SK-N-SH treated with all-trans-retinoic acid at 6 μM for 48 hours (cell line): Measurements from ENCODE around the gene CD74.

Experiments used
- ATAC-seq: fragments of 200-7000 bp; cut with Tn5 transposase; 3 replicates; pipeline ENCODE4 v1.9.1; 2020; ENCODE audit warnings: mild to moderate bottlenecking, moderate library complexity
- ARNTL ChIP-seq: fragments of 450-650 bp; formaldehyde crosslinking; IDR thresholded peaks from 2 replicates; pipeline ENCODE4 v1.5.0; 2020; ENCODE audit warnings: low read depth, mild to moderate bottlenecking, moderate library complexity, borderline replicate concordance
- BACH2 ChIP-seq: fragments of 250-450 bp; sonication (Bioruptor Pico); IDR thresholded peaks from 2 replicates; pipeline ENCODE4 v1.9.0; 2021; ENCODE audit warnings: mild to moderate bottlenecking, borderline replicate concordance
- CSDC2 ChIP-seq: fragments of 250-450 bp; sonication (Bioruptor Pico); IDR thresholded peaks from 2 replicates; pipeline ENCODE4 v1.5.0; 2020; ENCODE audit warnings: mild to moderate bottlenecking, moderate library complexity
- GLIS3 ChIP-seq: fragments of 250-450 bp; sonication (Bioruptor Pico); IDR thresholded peaks from 2 replicates; pipeline ENCODE4 v1.5.0; 2020; ENCODE audit warnings: mild to moderate bottlenecking, moderate library complexity
- OSR1 ChIP-seq: fragments of 250-450 bp; sonication (Bioruptor Pico); IDR thresholded peaks from 2 replicates; pipeline ENCODE4 v1.8.0; 2022; ENCODE audit warnings: moderate library complexity, mild to moderate bottlenecking, inconsistent platforms
- RARB ChIP-seq: fragments of 250-450 bp; sonication (Bioruptor Pico); IDR thresholded peaks from 2 replicates; pipeline ENCODE4 v1.8.0; 2021; ENCODE audit warnings: mild to moderate bottlenecking, moderate library complexity
- SNAI2 ChIP-seq: fragments of 250-450 bp; sonication (Bioruptor Pico); IDR thresholded peaks from 2 replicates; pipeline ENCODE4 v1.5.0; 2020; ENCODE audit warnings: mild to moderate bottlenecking, moderate library complexity
- TCF4 ChIP-seq: fragments of 250-450 bp; sonication (Bioruptor Pico); IDR thresholded peaks from 2 replicates; pipeline ENCODE4 v1.8.0; 2021; ENCODE audit warnings: mild to moderate bottlenecking, moderate library complexity, borderline replicate concordance
- TOX ChIP-seq: fragments of 250-450 bp; sonication (Bioruptor Pico); IDR thresholded peaks from 2 replicates; pipeline ENCODE4 v1.8.0; 2021; ENCODE audit warnings: mild to moderate bottlenecking, moderate library complexity, borderline replicate concordance
- ZC3H10 ChIP-seq: fragments of 250-450 bp; sonication (Bioruptor Pico); IDR thresholded peaks from 2 replicates; pipeline ENCODE4 v1.5.1; 2021; ENCODE audit warnings: mild to moderate bottlenecking, moderate library complexity
- ZFP3 ChIP-seq: fragments of 250-450 bp; sonication (Bioruptor Pico); IDR thresholded peaks from 2 replicates; pipeline ENCODE4 v1.5.0; 2020; ENCODE audit warnings: mild to moderate bottlenecking, moderate library complexity
- ZFP30 ChIP-seq: fragments of 450-650 bp; formaldehyde crosslinking; IDR thresholded peaks from 2 replicates; pipeline ENCODE4 v1.5.0; 2022; ENCODE audit warnings: mild to moderate bottlenecking, moderate library complexity
- ZNF70 ChIP-seq: fragments of 450-650 bp; formaldehyde crosslinking; IDR thresholded peaks from 2 replicates; pipeline ENCODE4 v1.5.0; 2020; ENCODE audit warnings: mild to moderate bottlenecking, moderate library complexity
- ZNF8 ChIP-seq: fragments of 450-650 bp; formaldehyde crosslinking; IDR thresholded peaks from 2 replicates; pipeline ENCODE4 v1.5.0; 2020; ENCODE audit warnings: mild to moderate bottlenecking, moderate library complexity
- TF ChIP-seq, protein P1 (sequence below): fragments of 250-450 bp; sonication (Bioruptor Pico); IDR thresholded peaks from 2 replicates; pipeline ENCODE4 v1.5.1; 2021; ENCODE audit warnings: mild to moderate bottlenecking, moderate library complexity
- TF ChIP-seq, protein P2 (sequence below): fragments of 250-450 bp; sonication (Bioruptor Pico); IDR thresholded peaks from 2 replicates; pipeline ENCODE4 v1.8.0; 2021; ENCODE audit warnings: low read depth, mild to moderate bottlenecking, moderate library complexity, borderline replicate concordance
- TF ChIP-seq, protein P3 (sequence below): fragments of 250-450 bp; sonication (Bioruptor Pico); IDR thresholded peaks from 2 replicates; pipeline ENCODE4 v1.5.1; 2020; ENCODE audit warnings: low read depth, mild to moderate bottlenecking, moderate library complexity
- TF ChIP-seq, protein P4 (sequence below): fragments of 250-450 bp; sonication (Bioruptor Pico); IDR thresholded peaks from 2 replicates; pipeline ENCODE4 v1.8.0; 2020; ENCODE audit warnings: mild to moderate bottlenecking, moderate library complexity, borderline replicate concordance

CD74 gene

DNA sequence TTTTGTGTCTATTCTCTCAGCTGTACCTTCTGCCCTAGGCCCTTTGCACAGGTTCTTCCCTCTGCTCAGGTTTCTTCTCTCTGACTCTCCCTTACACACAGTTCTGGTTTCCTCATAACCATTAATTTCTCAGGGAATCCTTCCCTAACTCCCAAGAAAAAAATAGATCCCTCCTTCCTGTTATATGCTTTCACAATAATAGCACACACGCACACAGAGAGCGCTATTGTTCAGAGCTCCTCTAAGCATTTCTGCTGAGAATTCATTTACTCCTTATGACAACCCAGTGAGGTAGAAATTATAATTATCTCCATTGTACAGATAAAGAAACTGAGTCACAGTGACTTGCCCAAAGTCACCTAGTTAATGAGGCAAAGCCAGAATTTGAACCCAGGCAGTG, 56.9 kb downstream of the CD74 start (continued):
- no peak for TF ChIP-seq CSDC2 (CRISPR knock-in tag)
- TF ChIP-seq, all 23 proteins: peak for 0

DNA sequence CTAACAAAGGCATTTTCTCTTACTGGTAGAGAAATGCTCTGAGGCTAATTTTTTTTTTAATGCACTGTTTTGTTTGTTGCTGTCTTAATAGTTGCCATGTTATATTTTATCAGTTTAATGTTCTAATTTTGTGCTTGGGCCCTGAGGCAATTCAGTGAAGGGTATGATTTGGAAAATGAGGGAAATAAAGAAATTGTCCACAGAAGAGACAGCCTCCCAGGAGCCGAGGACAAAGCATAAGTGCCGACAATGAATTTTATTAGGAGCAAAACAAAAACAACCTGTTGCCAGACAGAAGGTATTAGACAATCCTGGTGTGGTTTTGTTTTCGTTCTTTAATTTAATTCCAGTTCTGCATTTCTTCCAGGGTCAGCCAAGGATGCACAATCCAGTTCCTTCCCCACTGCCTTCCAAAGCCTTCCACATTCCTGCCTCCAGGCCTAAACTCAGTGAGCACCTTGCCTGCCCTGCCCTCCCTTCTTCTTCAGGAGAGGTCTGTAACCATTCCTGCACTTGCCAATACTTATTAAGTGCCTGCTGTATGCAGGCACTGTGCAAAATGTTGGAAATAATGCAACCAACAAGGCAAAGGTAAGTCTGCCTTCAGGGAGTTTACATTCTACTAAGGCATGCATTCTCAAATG, 59.6 kb downstream of the CD74 start:
- no peak for ATAC-seq
- no peak for TF ChIP-seq ZFP30 (CRISPR knock-in tag)
- TF ChIP-seq, protein P1, sequence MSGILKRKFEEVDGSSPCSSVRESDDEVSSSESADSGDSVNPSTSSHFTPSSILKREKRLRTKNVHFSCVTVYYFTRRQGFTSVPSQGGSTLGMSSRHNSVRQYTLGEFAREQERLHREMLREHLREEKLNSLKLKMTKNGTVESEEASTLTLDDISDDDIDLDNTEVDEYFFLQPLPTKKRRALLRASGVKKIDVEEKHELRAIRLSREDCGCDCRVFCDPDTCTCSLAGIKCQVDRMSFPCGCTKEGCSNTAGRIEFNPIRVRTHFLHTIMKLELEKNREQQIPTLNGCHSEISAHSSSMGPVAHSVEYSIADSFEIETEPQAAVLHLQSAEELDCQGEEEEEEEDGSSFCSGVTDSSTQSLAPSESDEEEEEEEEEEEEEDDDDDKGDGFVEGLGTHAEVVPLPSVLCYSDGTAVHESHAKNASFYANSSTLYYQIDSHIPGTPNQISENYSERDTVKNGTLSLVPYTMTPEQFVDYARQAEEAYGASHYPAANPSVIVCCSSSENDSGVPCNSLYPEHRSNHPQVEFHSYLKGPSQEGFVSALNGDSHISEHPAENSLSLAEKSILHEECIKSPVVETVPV (CRISPR knock-in tag) = no peak
- TF ChIP-seq, protein P2, sequence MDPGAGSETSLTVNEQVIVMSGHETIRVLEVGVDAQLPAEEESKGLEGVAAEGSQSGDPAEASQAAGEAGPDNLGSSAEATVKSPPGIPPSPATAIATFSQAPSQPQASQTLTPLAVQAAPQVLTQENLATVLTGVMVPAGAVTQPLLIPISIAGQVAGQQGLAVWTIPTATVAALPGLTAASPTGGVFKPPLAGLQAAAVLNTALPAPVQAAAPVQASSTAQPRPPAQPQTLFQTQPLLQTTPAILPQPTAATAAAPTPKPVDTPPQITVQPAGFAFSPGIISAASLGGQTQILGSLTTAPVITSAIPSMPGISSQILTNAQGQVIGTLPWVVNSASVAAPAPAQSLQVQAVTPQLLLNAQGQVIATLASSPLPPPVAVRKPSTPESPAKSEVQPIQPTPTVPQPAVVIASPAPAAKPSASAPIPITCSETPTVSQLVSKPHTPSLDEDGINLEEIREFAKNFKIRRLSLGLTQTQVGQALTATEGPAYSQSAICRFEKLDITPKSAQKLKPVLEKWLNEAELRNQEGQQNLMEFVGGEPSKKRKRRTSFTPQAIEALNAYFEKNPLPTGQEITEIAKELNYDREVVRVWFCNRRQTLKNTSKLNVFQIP (CRISPR knock-in tag) = no peak
- TF ChIP-seq CSDC2 (CRISPR knock-in tag) = no peak
- no peak for TF ChIP-seq BACH2 (CRISPR knock-in tag)
- TF ChIP-seq SNAI2 (CRISPR knock-in tag) = no peak
- no peak for TF ChIP-seq GLIS3 (CRISPR knock-in tag)
- TF ChIP-seq, protein P3, sequence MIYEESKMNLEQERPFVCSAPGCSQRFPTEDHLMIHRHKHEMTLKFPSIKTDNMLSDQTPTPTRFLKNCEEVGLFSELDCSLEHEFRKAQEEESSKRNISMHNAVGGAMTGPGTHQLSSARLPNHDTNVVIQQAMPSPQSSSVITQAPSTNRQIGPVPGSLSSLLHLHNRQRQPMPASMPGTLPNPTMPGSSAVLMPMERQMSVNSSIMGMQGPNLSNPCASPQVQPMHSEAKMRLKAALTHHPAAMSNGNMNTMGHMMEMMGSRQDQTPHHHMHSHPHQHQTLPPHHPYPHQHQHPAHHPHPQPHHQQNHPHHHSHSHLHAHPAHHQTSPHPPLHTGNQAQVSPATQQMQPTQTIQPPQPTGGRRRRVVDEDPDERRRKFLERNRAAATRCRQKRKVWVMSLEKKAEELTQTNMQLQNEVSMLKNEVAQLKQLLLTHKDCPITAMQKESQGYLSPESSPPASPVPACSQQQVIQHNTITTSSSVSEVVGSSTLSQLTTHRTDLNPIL = no peak
- no peak for TF ChIP-seq TCF4
- no peak for TF ChIP-seq ZNF70 (CRISPR knock-in tag)
- TF ChIP-seq ZC3H10 (CRISPR knock-in tag) = no peak
- TF ChIP-seq TOX = no peak
- TF ChIP-seq RARB = no peak

DNA sequence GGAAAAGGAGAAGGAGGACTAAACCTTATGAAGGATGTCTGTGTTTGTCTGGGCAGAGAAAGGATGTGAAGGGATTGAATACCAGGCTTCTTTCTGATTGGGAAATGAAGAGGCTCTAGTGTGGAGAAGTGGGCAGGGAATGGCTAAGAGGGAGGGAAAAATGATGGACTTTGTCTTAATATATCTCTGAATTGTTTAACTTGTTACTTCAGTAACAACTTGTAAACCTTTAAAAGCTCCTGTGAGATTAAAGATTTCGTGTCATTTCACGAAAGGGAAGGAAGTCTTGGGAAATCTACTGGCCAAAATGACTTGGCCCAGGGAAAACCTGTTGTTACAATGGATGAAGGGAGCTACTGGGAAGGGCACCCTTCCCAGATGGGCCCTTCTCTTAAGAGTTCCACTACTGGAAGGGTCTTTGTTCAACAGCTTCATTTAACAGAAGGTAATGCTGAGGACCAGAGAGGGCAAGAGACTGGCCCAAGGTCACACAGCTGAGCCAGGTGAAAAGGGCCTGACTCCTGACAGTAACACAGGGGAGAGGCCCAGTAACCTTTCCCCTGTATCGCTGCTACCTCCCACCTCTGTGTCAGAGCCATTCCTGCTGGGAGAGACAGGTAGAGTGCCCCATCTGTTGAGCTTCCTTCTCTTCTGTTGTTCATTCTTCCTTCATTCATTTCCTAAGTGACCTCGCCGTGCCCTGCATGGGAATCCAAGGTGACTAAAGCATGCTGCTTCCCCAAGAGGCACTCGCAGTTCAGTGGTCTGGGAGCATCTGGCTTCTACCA, 60.3 kb downstream of the CD74 start:
- no peak for TF ChIP-seq RARB
- no peak for TF ChIP-seq SNAI2 (CRISPR knock-in tag)
- TF ChIP-seq ARNTL (CRISPR knock-in tag) = no peak
- TF ChIP-seq BACH2 (CRISPR knock-in tag) = no peak
- no peak for TF ChIP-seq ZFP3 (CRISPR knock-in tag)
- no peak for TF ChIP-seq CSDC2 (CRISPR knock-in tag)
- TF ChIP-seq, protein P4, sequence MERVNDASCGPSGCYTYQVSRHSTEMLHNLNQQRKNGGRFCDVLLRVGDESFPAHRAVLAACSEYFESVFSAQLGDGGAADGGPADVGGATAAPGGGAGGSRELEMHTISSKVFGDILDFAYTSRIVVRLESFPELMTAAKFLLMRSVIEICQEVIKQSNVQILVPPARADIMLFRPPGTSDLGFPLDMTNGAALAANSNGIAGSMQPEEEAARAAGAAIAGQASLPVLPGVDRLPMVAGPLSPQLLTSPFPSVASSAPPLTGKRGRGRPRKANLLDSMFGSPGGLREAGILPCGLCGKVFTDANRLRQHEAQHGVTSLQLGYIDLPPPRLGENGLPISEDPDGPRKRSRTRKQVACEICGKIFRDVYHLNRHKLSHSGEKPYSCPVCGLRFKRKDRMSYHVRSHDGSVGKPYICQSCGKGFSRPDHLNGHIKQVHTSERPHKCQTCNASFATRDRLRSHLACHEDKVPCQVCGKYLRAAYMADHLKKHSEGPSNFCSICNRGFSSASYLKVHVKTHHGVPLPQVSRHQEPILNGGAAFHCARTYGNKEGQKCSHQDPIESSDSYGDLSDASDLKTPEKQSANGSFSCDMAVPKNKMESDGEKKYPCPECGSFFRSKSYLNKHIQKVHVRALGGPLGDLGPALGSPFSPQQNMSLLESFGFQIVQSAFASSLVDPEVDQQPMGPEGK = no peak
- TF ChIP-seq, protein P3 = no peak
- no peak for TF ChIP-seq ZNF8 (CRISPR knock-in tag)
- no peak for TF ChIP-seq OSR1
- TF ChIP-seq GLIS3 (CRISPR knock-in tag) = no peak
- no peak for TF ChIP-seq TOX
- TF ChIP-seq ZC3H10 (CRISPR knock-in tag) = no peak
- TF ChIP-seq, protein P2 (CRISPR knock-in tag) = no peak
- TF ChIP-seq, all 23 proteins: peak for 0

More for the DNA sequence above, 60.3 kb downstream of the CD74 start:
- no peak for ATAC-seq
